ACHN (cell line): ENCODE measurements around the gene TMEM61.
A peak's percentile ranks its signal among the peaks of the same experiment; 100 is the strongest.
"Not testable (repeated sequence)": the region's sequence is repeated elsewhere in the genome, so short reads cannot be mapped to it uniquely, and the experiment has no call there.

Source experiments
- DNase-seq: peaks from one replicate; pipeline ENCODE4 v3.0.0-alpha.2; 2015
- in situ Hi-C: cut with HindIII; loops from 2 replicates; pipeline ENCODE4 v1.10.0; 2017; ENCODE audit warnings: low sequenced_read_pairs, low pct_ligation_motif_present, low pct_unique_long_range_greater_than_20kb

TMEM61 gene

GRCh38 chr1:54980528-54981241 lies at the start of gene TMEM61:
Gene TMEM61 (plus strand): TSS chr1:54980628. CDS start chr1:54981066, 438 bp downstream.
- in situ Hi-C loops: no loop called here

GRCh38 chr1:54931275-54931840 lies 49.1 kb upstream of the TMEM61 start:
- no peak for DNase-seq
- in situ Hi-C loops: no loop called here

More at GRCh38 chr1:54980528-54981241, at the start of gene TMEM61:
- DNase-seq: no peak

GRCh38 chr1:54934081-54934480 lies 46.3 kb upstream of the TMEM61 start:
- DNase-seq, in situ Hi-C loops: not testable (repeated sequence)

GRCh38 chr1:54934869-54935268 lies 45.6 kb upstream of the TMEM61 start:
- DNase-seq: peak; percentile 73
- in situ Hi-C loops: no loop called here

- in situ Hi-C loops: no loop called here
- DNase-seq: no peak
These were observed 43.6 kb upstream of the TMEM61 start for GRCh38 chr1:54936791-54937190.

- in situ Hi-C loops: no loop called here
- peak; percentile 24 for DNase-seq
These were observed 43.0 kb upstream of the TMEM61 start for GRCh38 chr1:54937469-54937868.

- in situ Hi-C loops, DNase-seq: not testable (repeated sequence)
These were observed 41.5 kb upstream of the TMEM61 start for GRCh38 chr1:54938955-54939354.

GRCh38 chr1:54940042-54940441 lies 40.4 kb upstream of the TMEM61 start:
- in situ Hi-C loops: no loop called here
- no peak for DNase-seq

GRCh38 chr1:54942976-54943375 lies 37.5 kb upstream of the TMEM61 start:
- DNase-seq: no peak
- in situ Hi-C loops: no loop called here

- DNase-seq: peak; percentile 81
- in situ Hi-C loops: no loop called here
These were observed 35.6 kb upstream of the TMEM61 start for GRCh38 chr1:54944610-54945392.

- DNase-seq: no peak
- in situ Hi-C loops: no loop called here
These were observed 35.0 kb upstream of the TMEM61 start for GRCh38 chr1:54945393-54945936.

- in situ Hi-C loops: no loop called here
- DNase-seq: no peak
These were observed 32.9 kb upstream of the TMEM61 start for GRCh38 chr1:54947540-54947939.

- in situ Hi-C loops: no loop called here
- DNase-seq: no peak
These were observed 31.4 kb upstream of the TMEM61 start for GRCh38 chr1:54949053-54949452.

- no peak for DNase-seq
- in situ Hi-C loops: no loop called here
These were observed 30.4 kb upstream of the TMEM61 start for GRCh38 chr1:54950006-54950368.

- peak; percentile 70 for DNase-seq
- in situ Hi-C loops: no loop called here
These were observed 29.9 kb upstream of the TMEM61 start for GRCh38 chr1:54950369-54951163.

- no peak for DNase-seq
- in situ Hi-C loops: no loop called here
These were observed 28.6 kb upstream of the TMEM61 start for GRCh38 chr1:54951810-54952226.

- DNase-seq: no peak
- in situ Hi-C loops: no loop called here
These were observed 27.3 kb upstream of the TMEM61 start for GRCh38 chr1:54952950-54953718.

- in situ Hi-C loops: no loop called here
These were observed 26.6 kb upstream of the TMEM61 start for GRCh38 chr1:54953846-54954245.

More at GRCh38 chr1:54953846-54954245, 26.6 kb upstream of the TMEM61 start:
- no peak for DNase-seq
